HG03378 (cell line): Measurements from ENCODE around the gene ST14.

Experiments used
- ATAC-seq: cut with Tn5 transposase; IDR thresholded peaks from one replicate; pipeline ENCODE4 v1.9.1; 2021; ENCODE audit warnings: mild to moderate bottlenecking, moderate library complexity; ENCODE audit not compliant: unreplicated experiment

Gene ST14

GRCh38 chr11:130133716-130134115, 25.9 kb upstream of the ST14 start:
- no peak for ATAC-seq

GRCh38 chr11:130136107-130136506, 23.5 kb upstream of the ST14 start:
- no peak for ATAC-seq

- no peak for ATAC-seq
These were observed 21.6 kb upstream of the ST14 start for GRCh38 chr11:130137999-130138398.

GRCh38 chr11:130139401-130139800, 20.2 kb upstream of the ST14 start:
- no peak for ATAC-seq

- ATAC-seq: no peak
These were observed 17.8 kb upstream of the ST14 start for GRCh38 chr11:130141561-130142341.

GRCh38 chr11:130144141-130144540, 15.4 kb upstream of the ST14 start:
- no peak for ATAC-seq

GRCh38 chr11:130144861-130145281, 14.7 kb upstream of the ST14 start:
- ATAC-seq: no peak

GRCh38 chr11:130145311-130145812, 14.2 kb upstream of the ST14 start:
- no peak for ATAC-seq

GRCh38 chr11:130145975-130146776, 13.4 kb upstream of the ST14 start:
- no peak for ATAC-seq

- ATAC-seq: no peak
These were observed 12.8 kb upstream of the ST14 start for GRCh38 chr11:130146796-130147195.

GRCh38 chr11:130148796-130149326, 10.7 kb upstream of the ST14 start:
- no peak for ATAC-seq

GRCh38 chr11:130150790-130151189, 8.8 kb upstream of the ST14 start:
- no peak for ATAC-seq

GRCh38 chr11:130151196-130151595, 8.4 kb upstream of the ST14 start:
- peak; percentile 46 for ATAC-seq

- no peak for ATAC-seq
These were observed 3.2 kb upstream of the ST14 start for GRCh38 chr11:130156108-130157022.

- ATAC-seq: no peak
These were observed 2.5 kb upstream of the ST14 start for GRCh38 chr11:130157101-130157500.

- ATAC-seq: no peak
These were observed 1.7 kb upstream of the ST14 start for GRCh38 chr11:130157840-130158239.

GRCh38 chr11:130159139-130159538, 443 bp upstream of the ST14 start:
- no peak for ATAC-seq

GRCh38 chr11:130160498-130161155, 1.0 kb downstream of the ST14 start:
- ATAC-seq: no peak

- no peak for ATAC-seq
These were observed 2.0 kb downstream of the ST14 start for GRCh38 chr11:130161441-130162145.
